Lower leg skin (tissue), 3 donors: ENCODE results near the gene CDH13.

Source experiments
- CTCF ChIP-seq, 3 donors: fragments of 450-650 bp; IDR thresholded peaks; one replicate each; pipeline ENCODE4 v1.5.1; 2016; ENCODE audit warnings: antibody characterized with exemption in 3 of 3, mild to moderate bottlenecking in 3 of 3, moderate library complexity in 2 of 3
- POLR2A ChIP-seq, 2 donors: fragments of 450-650 bp; IDR thresholded peaks; one replicate each; pipeline ENCODE4 v1.6.1; 2016 to 2017; ENCODE audit warnings: antibody characterized with exemption in 2 of 2, mild to moderate bottlenecking in 1 of 2, moderate library complexity in 1 of 2

GRCh38 chr16:82899731-82900450, 273.1 kb downstream of the CDH13 start:
- no peak for TF ChIP-seq CTCF (IDR thresholded peaks at IDR 0.05)
- TF ChIP-seq POLR2A (IDR thresholded peaks at IDR 0.05), result no peak
